GM13977 (cell line): ENCODE data around the gene RNF123.

Experiments used
- DNase-seq: peaks from one replicate; pipeline ENCODE4 v3.0.0; 2012; ENCODE audit warnings: low spot score
- in situ Hi-C: fragments of 300-500 bp; cut with MboI; formaldehyde crosslinking; loops from one replicate; pipeline ENCODE4 v1.12.0; 2022; ENCODE audit warnings: low sequenced_read_pairs, low pct_unique_long_range_greater_than_20kb, mixed read lengths, inconsistent platforms; ENCODE audit not compliant: unreplicated experiment
- TF ChIP-seq, protein P1 (sequence below): IDR thresholded peaks from 2 replicates; pipeline ENCODE4 v1.5.1; 2012; ENCODE audit warnings: mild to moderate bottlenecking, control low read depth; ENCODE audit not compliant: insufficient read depth; ENCODE audit errors: extremely low read depth, missing control alignments

The RNF123 gene

DNA sequence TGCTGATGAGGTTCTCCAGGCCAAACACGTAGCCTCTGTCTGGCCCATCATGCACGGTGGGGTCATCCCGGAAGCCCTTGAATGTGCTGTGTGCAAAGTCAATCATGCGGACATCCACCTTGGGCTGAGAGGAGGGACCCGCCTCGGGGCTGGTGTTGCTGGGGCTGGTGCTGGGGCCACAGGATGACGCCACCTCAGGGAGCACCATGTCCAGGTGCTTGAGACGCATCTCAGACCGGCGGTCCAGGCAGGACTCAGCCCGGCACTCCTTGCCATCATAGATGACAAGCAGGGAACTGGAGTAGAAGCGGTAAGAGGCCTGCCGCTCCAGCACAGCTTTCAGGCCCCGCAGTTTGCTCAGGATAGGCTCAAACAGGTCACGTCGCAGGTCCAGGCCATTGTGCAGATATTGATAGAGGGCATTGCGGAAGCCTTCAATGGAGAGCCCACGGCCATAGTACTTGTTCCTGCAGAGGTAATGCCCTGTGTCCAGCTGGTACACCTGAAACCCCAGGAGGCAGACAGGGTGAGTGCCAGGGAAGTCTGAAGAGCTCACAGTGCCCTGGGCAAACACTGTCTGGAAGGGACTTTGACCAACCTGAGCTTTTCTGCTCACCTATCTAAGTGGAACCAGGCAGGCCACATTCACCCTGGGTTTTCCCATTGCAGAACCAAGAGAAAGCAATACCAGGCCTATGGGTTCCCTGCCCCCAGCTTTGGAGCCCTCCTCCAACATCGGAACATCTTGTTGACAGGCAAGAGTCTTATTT lies 38.0 kb downstream of the RNF123 start:
- TF ChIP-seq, protein P1, sequence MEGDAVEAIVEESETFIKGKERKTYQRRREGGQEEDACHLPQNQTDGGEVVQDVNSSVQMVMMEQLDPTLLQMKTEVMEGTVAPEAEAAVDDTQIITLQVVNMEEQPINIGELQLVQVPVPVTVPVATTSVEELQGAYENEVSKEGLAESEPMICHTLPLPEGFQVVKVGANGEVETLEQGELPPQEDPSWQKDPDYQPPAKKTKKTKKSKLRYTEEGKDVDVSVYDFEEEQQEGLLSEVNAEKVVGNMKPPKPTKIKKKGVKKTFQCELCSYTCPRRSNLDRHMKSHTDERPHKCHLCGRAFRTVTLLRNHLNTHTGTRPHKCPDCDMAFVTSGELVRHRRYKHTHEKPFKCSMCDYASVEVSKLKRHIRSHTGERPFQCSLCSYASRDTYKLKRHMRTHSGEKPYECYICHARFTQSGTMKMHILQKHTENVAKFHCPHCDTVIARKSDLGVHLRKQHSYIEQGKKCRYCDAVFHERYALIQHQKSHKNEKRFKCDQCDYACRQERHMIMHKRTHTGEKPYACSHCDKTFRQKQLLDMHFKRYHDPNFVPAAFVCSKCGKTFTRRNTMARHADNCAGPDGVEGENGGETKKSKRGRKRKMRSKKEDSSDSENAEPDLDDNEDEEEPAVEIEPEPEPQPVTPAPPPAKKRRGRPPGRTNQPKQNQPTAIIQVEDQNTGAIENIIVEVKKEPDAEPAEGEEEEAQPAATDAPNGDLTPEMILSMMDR, result no peak
- in situ Hi-C loops, result no loop called here

DNA sequence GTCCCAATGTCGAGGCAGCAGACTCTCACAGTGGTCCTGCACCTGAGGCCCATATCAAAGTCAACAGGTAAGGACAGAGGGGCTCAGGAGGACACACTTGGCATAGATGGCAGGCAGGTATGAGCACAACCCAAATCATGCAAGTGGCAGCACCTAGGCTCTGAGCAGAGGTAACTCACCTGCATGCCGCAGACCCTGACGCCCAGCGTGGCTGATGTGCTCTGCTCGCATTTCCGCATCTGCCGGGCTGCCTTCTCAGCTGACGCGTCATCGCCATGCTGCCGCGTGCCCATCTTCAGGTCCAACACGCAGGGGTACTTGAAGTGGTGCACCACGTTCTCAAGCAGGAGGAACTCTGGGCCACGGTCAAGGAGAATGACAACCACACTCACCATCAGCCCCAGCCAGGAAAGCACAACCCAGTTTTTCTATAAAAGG lies 38.6 kb downstream of the RNF123 start:
- in situ Hi-C loops, result no loop called here
- no peak for DNase-seq
- TF ChIP-seq, protein P1, result no peak

More for the DNA sequence above, 38.0 kb downstream of the RNF123 start:
- DNase-seq, result peak; percentile 31

DNA sequence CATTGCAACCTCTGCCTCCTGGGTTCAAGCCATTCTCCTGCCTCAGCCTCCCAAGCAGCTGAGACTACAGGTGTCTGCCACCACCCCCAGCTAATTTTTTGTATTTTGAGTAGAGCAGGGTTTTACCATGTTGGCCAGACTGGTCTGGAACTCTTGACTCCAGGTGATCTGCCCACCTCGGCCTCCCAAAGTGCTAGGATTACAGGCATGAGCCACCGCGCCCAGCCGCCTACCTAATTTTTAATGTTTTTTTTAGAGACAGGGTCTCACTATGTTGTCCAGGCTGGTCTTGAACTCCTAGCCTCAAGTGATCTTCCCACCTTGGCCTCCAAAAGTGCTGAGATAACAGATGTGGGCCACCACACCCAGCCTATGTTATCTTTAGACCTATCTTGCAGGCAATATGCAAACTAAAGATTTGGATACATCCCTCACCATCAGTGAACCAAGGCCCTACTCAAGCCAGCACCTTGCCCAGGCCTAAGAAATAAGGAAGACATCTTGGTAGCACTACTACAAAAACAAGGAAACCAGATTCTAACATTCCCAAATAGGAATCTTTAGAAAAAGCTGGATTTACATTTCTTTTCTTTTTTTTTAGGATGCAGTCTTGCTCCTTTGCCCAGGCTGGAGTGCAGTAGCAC lies 40.7 kb downstream of the RNF123 start:
- no peak for DNase-seq
- TF ChIP-seq, protein P1, result no peak
- in situ Hi-C loops, result no loop called here

DNA sequence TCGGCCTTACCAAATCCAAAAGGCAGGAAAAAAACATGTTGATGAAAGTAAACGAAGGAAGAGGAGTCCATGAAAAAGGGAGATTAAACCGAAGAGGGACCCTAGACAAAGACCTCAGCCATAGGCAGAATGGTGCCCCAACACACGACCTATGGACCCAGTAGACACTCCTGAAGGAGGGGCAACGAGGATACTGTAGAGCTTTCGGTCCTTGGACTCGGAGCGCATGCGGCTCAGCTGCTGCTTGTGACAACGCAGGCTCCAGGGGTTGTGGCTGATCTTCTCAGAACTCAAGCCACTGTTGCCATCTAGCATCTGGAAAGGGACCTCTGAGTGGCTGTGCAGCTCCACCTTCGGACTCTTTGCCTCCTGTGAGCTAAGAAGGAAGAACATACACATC lies 43.2 kb downstream of the RNF123 start:
- DNase-seq, result no peak
- TF ChIP-seq, protein P1, result no peak
- in situ Hi-C loops, result no loop called here

DNA sequence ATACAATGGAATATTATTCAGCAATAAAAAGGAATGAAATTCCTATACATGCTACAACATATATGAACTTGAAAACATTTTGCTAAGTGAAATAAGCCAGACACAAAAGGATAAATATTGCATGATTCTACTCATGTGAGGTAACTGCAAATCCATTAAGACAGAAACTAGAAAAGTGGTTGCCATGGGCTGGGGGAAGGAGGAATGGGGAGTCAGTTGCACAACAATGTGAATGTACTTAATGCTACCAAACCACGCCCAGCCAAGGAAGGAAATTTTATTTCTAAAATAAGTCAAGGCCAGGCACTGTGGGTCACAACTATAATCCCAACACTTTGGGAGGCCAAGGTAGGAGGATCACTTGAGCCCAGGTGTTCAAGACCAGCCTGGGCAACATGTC lies 44.2 kb downstream of the RNF123 start:
- DNase-seq, result no peak
- in situ Hi-C loops, result no loop called here
- TF ChIP-seq, protein P1, result no peak

DNA sequence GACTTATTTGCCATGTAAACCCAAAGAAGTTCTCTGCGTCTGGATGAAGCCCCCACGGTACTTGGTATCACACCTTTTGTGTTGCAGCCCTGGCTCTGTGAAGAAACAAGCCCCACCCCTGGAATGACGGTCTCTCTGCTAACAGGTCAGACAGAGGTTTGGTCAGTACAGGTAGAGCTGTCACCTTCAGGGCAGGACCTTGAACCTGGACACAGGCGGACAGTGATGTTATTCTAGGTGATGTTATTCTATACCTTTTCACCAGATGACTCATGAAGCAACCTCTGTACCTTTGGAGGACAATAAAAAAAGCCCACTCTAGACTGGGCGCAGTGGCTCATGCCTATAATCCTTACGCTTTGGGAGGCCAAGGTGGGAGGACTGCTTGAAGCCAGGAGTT lies 45.4 kb downstream of the RNF123 start:
- DNase-seq, result no peak
- TF ChIP-seq, protein P1, result no peak
- in situ Hi-C loops, result no loop called here
